NCI-H446 (cell line): ENCODE results near the gene GPR35.
"Not testable (repeated sequence)": the region's sequence is repeated elsewhere in the genome, so short reads cannot be mapped to it uniquely, and the experiment has no call there.

ENCODE experiments used
- DNase-seq, 2 experiments: peaks; one replicate each; lab custom pipeline; 2025; lab: John Stamatoyannopoulos, UW

The GPR35 gene

GRCh38 chr2:240602266-240603050 lies 22.8 kb upstream of the GPR35 start:
- no peak for DNase-seq

- no peak for DNase-seq
Measured at GRCh38 chr2:240603081-240603835, 22.0 kb upstream of the GPR35 start.

DNA sequence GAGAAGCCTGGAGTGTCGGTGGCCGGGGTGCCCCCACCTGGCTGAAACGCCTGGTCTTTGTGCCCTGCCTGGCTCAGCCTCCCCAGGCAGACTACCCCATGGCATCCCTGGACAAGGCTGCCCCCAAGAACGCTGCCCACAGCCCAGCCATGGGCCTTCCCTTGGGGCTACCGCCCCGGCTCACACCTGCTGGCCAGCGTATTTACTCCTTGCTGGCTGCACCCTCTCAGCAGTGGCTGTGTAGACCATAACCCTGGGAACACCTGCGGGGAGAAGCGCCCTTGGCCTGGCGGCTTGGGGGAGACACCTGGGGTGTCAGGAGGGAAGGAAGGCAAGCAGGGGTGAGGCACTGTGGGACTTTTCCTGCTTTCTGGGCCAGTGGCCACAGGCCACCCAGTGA lies 21.4 kb upstream of the GPR35 start:
- no peak for DNase-seq

- no peak for DNase-seq
Measured at GRCh38 chr2:240604291-240604938, 20.9 kb upstream of the GPR35 start.

DNA sequence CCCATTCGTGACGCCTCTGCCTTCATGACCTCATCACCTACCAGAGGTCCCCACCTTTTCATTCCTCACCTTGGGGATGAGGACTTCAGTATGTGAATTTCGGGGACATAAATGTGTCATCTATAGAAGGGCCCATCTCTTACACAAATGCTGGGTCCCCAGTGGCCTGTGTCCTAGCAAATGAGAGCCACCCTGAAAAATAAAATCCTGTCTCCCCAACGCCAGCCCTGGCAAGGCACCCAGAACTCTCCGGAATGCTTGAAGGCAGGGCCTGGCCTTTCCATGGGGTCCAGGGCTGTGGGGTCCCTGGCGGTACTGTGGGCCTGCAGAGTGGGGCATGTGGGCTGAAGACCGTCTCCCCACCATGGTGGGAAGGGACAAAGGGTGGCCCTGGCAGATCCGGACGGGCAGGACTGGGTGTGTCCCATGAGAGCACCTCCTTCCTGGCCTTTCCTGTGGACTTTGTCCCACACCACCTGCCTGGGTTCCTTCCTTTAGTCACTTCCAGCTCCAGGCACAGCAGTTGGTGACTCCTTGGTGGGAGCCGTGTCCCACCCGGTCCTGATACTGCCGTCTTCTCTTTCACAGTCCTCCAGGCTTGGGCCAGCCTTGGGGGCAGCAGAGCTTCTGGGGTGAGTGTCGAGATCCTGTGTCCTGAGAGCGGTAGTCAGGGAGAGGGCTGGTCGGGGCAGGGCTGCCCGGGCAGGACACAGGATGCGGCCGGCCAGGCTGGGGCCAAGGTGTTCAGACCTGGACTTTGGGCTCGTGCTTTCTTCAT lies 20.2 kb upstream of the GPR35 start:
- DNase-seq, result no peak

- DNase-seq, result no peak
Measured at GRCh38 chr2:240605867-240606743, 19.2 kb upstream of the GPR35 start.

- DNase-seq, result no peak
Measured at GRCh38 chr2:240611601-240612210, 13.6 kb upstream of the GPR35 start.

DNA sequence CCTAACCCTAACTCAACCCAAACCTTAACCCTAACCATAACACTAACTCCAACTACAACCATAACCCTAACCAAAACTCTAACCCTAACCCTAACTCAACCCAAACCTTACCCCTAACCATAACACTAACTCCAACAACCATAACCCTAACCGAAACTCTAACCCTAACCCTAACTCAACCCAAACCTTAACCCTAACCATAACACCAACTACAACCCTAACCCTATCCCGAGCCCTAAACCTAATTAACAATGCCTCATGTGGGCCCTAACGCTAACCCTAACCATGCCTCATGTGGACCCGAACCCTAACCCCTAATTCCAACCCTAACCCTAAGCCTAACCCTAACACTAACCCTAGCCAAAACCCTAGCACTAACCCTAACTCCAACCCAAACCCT lies 11.5 kb upstream of the GPR35 start:
- no peak for DNase-seq

- DNase-seq, result no peak
Measured at GRCh38 chr2:240614391-240614790, 10.9 kb upstream of the GPR35 start.

- no peak for DNase-seq
Measured at GRCh38 chr2:240615396-240615795, 9.9 kb upstream of the GPR35 start.

- peak; percentile 41 to 73 for DNase-seq
Measured at GRCh38 chr2:240615820-240616547, 9.3 kb upstream of the GPR35 start.

GRCh38 chr2:240616860-240617666 lies 8.2 kb upstream of the GPR35 start:
- DNase-seq, result not testable (repeated sequence)

DNA sequence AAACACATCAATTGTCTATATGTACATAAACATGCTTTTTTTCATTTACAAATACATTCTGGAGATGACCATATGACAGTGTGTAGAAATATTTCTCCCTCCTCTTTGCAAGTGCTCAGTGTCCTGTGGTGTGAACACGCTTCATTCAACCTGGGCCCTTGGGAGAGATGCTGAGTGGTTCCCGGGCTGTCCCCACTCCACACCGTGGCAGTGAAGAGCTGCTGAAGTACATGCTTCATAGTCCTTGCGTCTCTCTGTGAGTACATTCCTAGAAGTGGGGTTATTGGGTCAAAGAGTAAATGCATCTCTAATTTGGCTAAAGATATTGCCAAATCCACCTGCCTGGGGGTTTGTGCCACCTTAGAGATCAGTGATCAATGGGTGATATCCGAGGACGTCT lies 6.5 kb upstream of the GPR35 start:
- DNase-seq, result no peak

DNA sequence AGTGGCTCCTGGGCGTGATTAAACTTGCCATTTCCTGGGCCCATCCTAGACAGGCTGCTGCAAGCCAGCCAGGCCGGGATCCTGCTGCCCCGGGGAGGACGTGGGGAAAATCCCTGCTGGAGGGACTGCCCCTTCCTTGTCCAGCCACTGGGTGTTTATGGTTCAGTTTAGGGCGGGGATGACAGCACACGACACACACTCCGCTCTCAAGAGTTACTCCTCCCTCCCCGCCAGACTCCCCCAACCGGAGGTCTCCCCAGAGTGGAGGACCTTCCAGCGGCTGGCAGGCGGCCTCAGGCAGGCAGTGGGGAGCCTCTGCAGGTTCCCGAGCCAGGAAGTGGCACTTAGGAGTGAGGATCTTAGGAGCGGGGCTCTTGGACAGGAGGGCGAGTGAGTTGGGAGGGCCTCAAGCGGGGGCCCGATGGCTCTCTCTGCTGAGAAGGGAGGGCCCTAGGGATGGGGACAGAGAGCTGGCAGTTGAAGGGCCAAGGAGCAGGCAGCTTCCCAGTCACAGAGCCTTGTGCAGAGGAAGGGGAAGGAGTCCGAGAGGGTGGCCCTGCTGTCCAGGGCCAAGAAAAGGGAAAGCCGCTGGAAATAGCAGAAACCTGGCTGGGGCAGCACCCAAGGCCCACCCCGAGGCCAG lies 5.7 kb upstream of the GPR35 start:
- DNase-seq, result no peak

- no peak for DNase-seq
Measured at GRCh38 chr2:240620149-240620731, 5.0 kb upstream of the GPR35 start.

DNA sequence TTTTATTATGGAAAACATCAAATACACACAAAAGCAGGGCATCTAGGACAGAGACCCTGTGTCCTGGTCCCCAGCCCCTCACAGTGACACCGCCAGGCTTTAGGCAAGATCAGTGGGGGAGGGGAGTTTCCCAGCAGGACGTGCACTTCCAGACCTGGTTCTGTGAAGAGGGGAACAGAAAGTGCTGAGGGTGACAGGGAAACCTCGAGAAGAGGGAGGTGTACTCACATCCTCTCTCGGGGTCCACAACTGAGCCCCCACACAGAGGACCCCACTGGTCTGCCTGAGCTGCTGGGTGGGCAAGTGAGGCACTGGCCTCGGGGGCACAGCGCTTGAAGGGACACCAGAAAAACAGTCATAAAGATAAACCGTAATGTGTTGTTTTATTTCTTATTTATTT lies 4.4 kb upstream of the GPR35 start:
- DNase-seq, result no peak

DNA sequence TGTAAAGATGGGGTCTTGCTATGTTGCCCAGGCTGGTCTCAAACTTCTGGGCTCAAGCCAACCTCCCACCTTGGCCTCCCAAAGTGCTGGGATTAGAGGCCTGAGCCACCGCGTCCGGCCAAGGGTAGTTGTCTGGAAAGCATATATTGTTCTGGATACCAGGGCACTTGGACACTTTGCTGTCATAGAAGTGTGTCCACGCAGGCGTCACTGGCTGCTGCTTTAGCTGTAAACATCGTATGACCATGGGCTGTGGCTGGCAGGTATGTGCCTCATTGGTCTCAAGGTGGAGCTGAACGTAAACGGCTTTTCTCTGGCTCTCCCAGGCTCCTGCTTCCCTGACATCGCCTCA lies 3.2 kb upstream of the GPR35 start:
- no peak for DNase-seq

GRCh38 chr2:240622531-240623235 lies 2.6 kb upstream of the GPR35 start:
- no peak for DNase-seq
